Measurements from ENCODE around the gene STRBP. TPM values are rescaled to one million over a fixed set of nuclear protein-coding genes. Genes with fewer than 3 reads are reported as not detected.

STRBP gene
- total RNA-seq, 1 donor from 2014 or later = 17.3 TPM

GRCh38 chr9:123090198-123090896 is 178.0 kb downstream of the STRBP start:
- H3K36me3 Mint-ChIP-seq (ENCODE audit: unreplicated experiment) = peaks cover 62% of the 10 kb centered on the region
- H3K4me3 Mint-ChIP-seq (ENCODE audit: unreplicated experiment) = no peak overlapping the region
- TF ChIP-seq CTCF (IDR thresholded peaks at IDR 0.05) = no peak
- peak overlapping the region; percentile 5 for H3K27ac Mint-ChIP-seq (ENCODE audit: unreplicated experiment)
- no peaks in the 10 kb centered on the region for H3K9me3 Mint-ChIP-seq (ENCODE audit: unreplicated experiment)
- H3K4me1 Mint-ChIP-seq (ENCODE audit: unreplicated experiment) = peaks cover 24% of the 10 kb centered on the region
- no peaks in the 10 kb centered on the region for H3K27me3 Mint-ChIP-seq (ENCODE audit: unreplicated experiment)
- no peak for DNase-seq (ENCODE audit: extremely low spot score, unreplicated experiment)

GRCh38 chr9:123089790-123090189 is 178.6 kb downstream of the STRBP start:
- H3K27ac Mint-ChIP-seq (ENCODE audit: unreplicated experiment) = peak overlapping the region; percentile 23
- TF ChIP-seq CTCF (IDR thresholded peaks at IDR 0.05) = no peak
- DNase-seq (ENCODE audit: extremely low spot score, unreplicated experiment) = no peak
- H3K9me3 Mint-ChIP-seq (ENCODE audit: unreplicated experiment) = no peaks in the 10 kb centered on the region
- peaks cover 63% of the 10 kb centered on the region for H3K36me3 Mint-ChIP-seq (ENCODE audit: unreplicated experiment)
- peaks cover 29% of the 10 kb centered on the region for H3K4me1 Mint-ChIP-seq (ENCODE audit: unreplicated experiment)
- H3K27me3 Mint-ChIP-seq (ENCODE audit: unreplicated experiment) = no peaks in the 10 kb centered on the region
- no peak overlapping the region for H3K4me3 Mint-ChIP-seq (ENCODE audit: unreplicated experiment)

- Mint-ChIP-seq H3K9me3 (ENCODE audit: unreplicated experiment) (no peaks in the 10 kb centered on the region), H3K36me3 (ENCODE audit: unreplicated experiment) (peaks cover 63% of the 10 kb centered on the region), H3K4me1 (ENCODE audit: unreplicated experiment) (peaks cover 37% of the 10 kb centered on the region), H3K27ac (ENCODE audit: unreplicated experiment) (peak overlapping the region; percentile 64), H3K4me3 (ENCODE audit: unreplicated experiment) (no peak overlapping the region), H3K27me3 (ENCODE audit: unreplicated experiment) (no peaks in the 10 kb centered on the region)
- DNase-seq (ENCODE audit: extremely low spot score, unreplicated experiment) = no peak
- no peak for TF ChIP-seq CTCF (IDR thresholded peaks at IDR 0.05)
Observed at GRCh38 chr9:123089040-123089439, 179.3 kb downstream of the STRBP start.

- Mint-ChIP-seq H3K9me3 (ENCODE audit: unreplicated experiment) (no peaks in the 10 kb centered on the region), H3K27ac (ENCODE audit: unreplicated experiment) (peak overlapping the region; percentile 40), H3K4me1 (ENCODE audit: unreplicated experiment) (peaks cover 46% of the 10 kb centered on the region), H3K36me3 (ENCODE audit: unreplicated experiment) (peaks cover 53% of the 10 kb centered on the region), H3K4me3 (ENCODE audit: unreplicated experiment) (no peak overlapping the region), H3K27me3 (ENCODE audit: unreplicated experiment) (no peaks in the 10 kb centered on the region)
- no peak for TF ChIP-seq CTCF (IDR thresholded peaks at IDR 0.05)
- no peak for DNase-seq (ENCODE audit: extremely low spot score, unreplicated experiment)
Observed at GRCh38 chr9:123087359-123087888, 181.0 kb downstream of the STRBP start.

- no peak overlapping the region for H3K27ac Mint-ChIP-seq (ENCODE audit: unreplicated experiment)
Observed at GRCh38 chr9:123085916-123086315, 182.5 kb downstream of the STRBP start.

More at GRCh38 chr9:123085916-123086315, 182.5 kb downstream of the STRBP start:
- DNase-seq (ENCODE audit: extremely low spot score, unreplicated experiment) = no peak
- no peaks in the 10 kb centered on the region for H3K27me3 Mint-ChIP-seq (ENCODE audit: unreplicated experiment)
- H3K4me3 Mint-ChIP-seq (ENCODE audit: unreplicated experiment) = no peak overlapping the region
- peaks cover 57% of the 10 kb centered on the region for H3K36me3 Mint-ChIP-seq (ENCODE audit: unreplicated experiment)
- no peaks in the 10 kb centered on the region for H3K9me3 Mint-ChIP-seq (ENCODE audit: unreplicated experiment)
- no peak for TF ChIP-seq CTCF (IDR thresholded peaks at IDR 0.05)
- H3K4me1 Mint-ChIP-seq (ENCODE audit: unreplicated experiment) = peaks cover 53% of the 10 kb centered on the region
